ENCODE measurements around the gene THAP3.

- TF ChIP-seq CTCF (conservative IDR thresholded peaks at IDR 0.05; ENCODE audit: low read depth, low read length) (no peak), EZH2 (IDR thresholded peaks at IDR 0.05; ENCODE audit: low read length, unreplicated experiment) (no peak)
These were observed 42.5 kb downstream of the THAP3 start for GRCh38 chr1:6667139-6667538.
